Duodenal mucosa (tissue), 2 donors: ENCODE measurements around the gene CDK14.

Experiments
- H3K27ac ChIP-seq: one replicate; pipeline ENCODE4 v1.7.0; 2013; ENCODE audit warnings: low read depth, low read length
- H3K27me3 ChIP-seq, 2 donors: one replicate each; pipeline ENCODE4 v1.7.0; 2013; ENCODE audit warnings: low read length in 2 of 2, control low read depth in 1 of 2; ENCODE audit not compliant: insufficient read depth in 2 of 2, control insufficient read depth in 1 of 2
- H3K36me3 ChIP-seq, 2 donors: one replicate each; pipeline ENCODE4 v1.7.0; 2013; ENCODE audit warnings: low read length in 2 of 2, control low read depth in 1 of 2; ENCODE audit not compliant: insufficient read depth in 2 of 2, control insufficient read depth in 1 of 2
- H3K4me1 ChIP-seq, 2 donors: one replicate each; pipeline ENCODE4 v1.7.0; 2013; ENCODE audit warnings: low read length in 2 of 2, control low read depth in 1 of 2; ENCODE audit not compliant: insufficient read depth in 2 of 2, control insufficient read depth in 1 of 2
- H3K4me3 ChIP-seq, 2 donors: one replicate each; pipeline ENCODE4 v1.7.0; 2013; ENCODE audit warnings: low read length in 2 of 2, low read depth in 1 of 2
- H3K9ac ChIP-seq, 2 donors: one replicate each; pipeline ENCODE4 v1.7.0; 2013; ENCODE audit warnings: low read length in 2 of 2, low read depth in 1 of 2
- H3K9me3 ChIP-seq, 2 donors: one replicate each; pipeline ENCODE4 v1.7.0; 2013; ENCODE audit warnings: low read length in 2 of 2, control low read depth in 1 of 2; ENCODE audit not compliant: control insufficient read depth in 1 of 2

Gene CDK14

DNA sequence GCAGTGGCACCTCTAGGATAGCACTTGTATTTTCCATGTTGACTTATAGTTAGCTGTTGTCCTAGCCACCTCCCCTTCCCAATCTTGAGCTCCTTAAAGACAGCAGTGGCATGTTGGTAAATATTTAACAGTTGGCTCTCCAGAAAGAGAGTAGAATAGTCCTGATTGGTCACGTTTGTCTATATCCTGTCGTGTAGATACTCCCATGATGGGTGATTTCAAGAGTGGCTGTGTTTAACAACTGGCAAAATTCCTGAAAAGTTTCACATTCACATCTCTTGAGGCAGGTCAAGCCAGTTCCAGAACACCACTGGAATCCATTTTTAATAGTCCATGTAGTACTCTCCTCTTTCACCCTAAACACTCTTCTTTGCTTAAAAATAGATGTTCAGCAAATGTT is 599.9 kb downstream of the CDK14 start:
- H3K4me3 ChIP-seq = no peak overlapping the region
- H3K27me3 ChIP-seq = no peaks in the 10 kb centered on the region
- no peaks in the 10 kb centered on the region for H3K4me1 ChIP-seq
- no peaks in the 10 kb centered on the region for H3K9me3 ChIP-seq
- H3K36me3 ChIP-seq = no peaks in the 10 kb centered on the region
- H3K9ac ChIP-seq = no peak overlapping the region
- no peak overlapping the region for H3K27ac ChIP-seq

DNA sequence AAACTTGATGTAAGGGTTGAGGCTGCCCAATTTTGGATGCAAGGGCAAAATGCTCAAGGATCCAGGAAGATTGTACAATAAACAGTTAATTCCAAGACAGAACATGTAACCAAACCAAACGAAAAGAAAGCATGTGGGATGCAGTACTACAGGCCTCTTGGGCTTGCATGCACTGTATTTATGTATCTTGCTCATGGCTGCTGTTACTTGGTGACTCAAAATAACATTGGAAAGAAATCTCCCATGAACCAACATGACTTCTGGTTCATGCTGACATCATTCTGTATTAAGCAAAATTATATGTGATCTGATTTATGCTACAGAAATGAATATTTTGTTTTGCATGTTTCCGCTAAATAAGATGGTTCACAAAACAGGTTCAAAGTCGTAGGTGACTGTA is 602.2 kb downstream of the CDK14 start:
- H3K36me3 ChIP-seq = no peaks in the 10 kb centered on the region
- no peak overlapping the region for H3K27ac ChIP-seq
- H3K9me3 ChIP-seq = no peaks in the 10 kb centered on the region
- no peaks in the 10 kb centered on the region for H3K27me3 ChIP-seq
- no peaks in the 10 kb centered on the region for H3K4me1 ChIP-seq
- H3K4me3 ChIP-seq = no peak overlapping the region
- no peak overlapping the region for H3K9ac ChIP-seq

GRCh38 chr7:91199601-91200000 is 603.5 kb downstream of the CDK14 start:
- no peaks in the 10 kb centered on the region for H3K36me3 ChIP-seq
- no peaks in the 10 kb centered on the region for H3K4me1 ChIP-seq
- H3K9me3 ChIP-seq = no peaks in the 10 kb centered on the region

GRCh38 chr7:91201442-91202113 is 605.5 kb downstream of the CDK14 start:
- Histone ChIP-seq H3K4me1 (no peaks in the 10 kb centered on the region), H3K9me3 (no peaks in the 10 kb centered on the region), H3K27me3 (no peaks in the 10 kb centered on the region), H3K27ac (no peak overlapping the region), H3K36me3 (no peaks in the 10 kb centered on the region), H3K9ac (no peak overlapping the region), H3K4me3 (no peak overlapping the region)

More at GRCh38 chr7:91199601-91200000, 603.5 kb downstream of the CDK14 start:
- H3K4me3 ChIP-seq = no peak overlapping the region
- H3K9ac ChIP-seq = no peak overlapping the region
- no peak overlapping the region for H3K27ac ChIP-seq
- H3K27me3 ChIP-seq = no peaks in the 10 kb centered on the region

DNA sequence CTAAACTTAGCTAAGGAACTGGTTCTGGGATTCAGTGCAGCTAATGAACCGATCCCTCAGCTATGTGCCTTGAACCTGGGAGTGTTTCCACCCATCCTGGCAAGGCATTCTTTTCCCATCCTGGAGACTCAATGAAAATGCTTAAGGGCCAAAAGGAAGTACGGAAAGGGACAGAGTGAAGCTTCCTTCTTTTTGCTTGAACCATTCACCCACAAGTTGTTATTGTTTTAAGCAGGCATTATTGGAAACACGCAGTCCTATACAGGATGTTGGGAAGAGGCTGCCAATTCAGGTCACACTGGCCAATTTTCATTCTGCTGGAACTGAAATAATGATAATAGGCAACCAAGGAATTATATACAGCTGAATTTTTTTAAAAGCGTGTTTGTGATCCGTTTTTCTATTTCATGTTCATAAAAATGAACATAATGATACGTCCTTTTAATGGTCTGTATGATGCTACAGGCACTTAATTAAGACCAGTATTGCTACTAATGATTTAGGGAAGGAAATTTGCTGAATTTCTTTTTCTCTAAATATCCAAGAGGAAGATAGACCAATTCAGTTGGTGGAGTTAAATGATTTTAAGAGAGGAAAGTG is 610.3 kb downstream of the CDK14 start:
- H3K4me1 ChIP-seq = no peaks in the 10 kb centered on the region
- no peaks in the 10 kb centered on the region for H3K27me3 ChIP-seq
- no peak overlapping the region for H3K4me3 ChIP-seq
- no peak overlapping the region for H3K9ac ChIP-seq
- no peak overlapping the region for H3K27ac ChIP-seq
- H3K9me3 ChIP-seq = no peaks in the 10 kb centered on the region
- no peaks in the 10 kb centered on the region for H3K36me3 ChIP-seq

DNA sequence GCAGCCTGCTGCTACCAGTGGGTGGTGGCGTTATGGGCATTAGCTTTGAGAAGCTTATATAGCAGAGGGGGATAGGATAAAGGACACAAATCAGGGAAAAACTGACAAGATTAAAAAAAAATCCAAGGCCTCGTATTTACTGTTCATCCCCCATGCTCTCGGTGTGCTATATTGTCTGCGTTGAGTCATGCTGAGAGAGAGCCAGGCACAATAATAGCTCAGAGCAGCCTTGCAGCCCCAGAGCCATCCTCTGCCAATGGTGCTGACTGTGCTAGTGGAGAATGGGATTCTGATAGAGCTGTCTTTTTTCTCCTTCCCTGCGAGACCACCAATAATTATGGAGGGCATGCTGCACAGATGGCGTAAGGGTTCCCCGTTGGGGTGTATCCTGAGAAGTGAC is 616.5 kb downstream of the CDK14 start:
- Histone ChIP-seq H3K9ac (no peak overlapping the region), H3K9me3 (no peaks in the 10 kb centered on the region), H3K27me3 (no peaks in the 10 kb centered on the region), H3K4me1 (no peaks in the 10 kb centered on the region), H3K4me3 (no peak overlapping the region), H3K36me3 (no peaks in the 10 kb centered on the region), H3K27ac (no peak overlapping the region)

- no peak overlapping the region for H3K9ac ChIP-seq
- no peaks in the 10 kb centered on the region for H3K27me3 ChIP-seq
- no peaks in the 10 kb centered on the region for H3K9me3 ChIP-seq
Observed at GRCh38 chr7:91226411-91226810, 630.3 kb downstream of the CDK14 start.

DNA sequence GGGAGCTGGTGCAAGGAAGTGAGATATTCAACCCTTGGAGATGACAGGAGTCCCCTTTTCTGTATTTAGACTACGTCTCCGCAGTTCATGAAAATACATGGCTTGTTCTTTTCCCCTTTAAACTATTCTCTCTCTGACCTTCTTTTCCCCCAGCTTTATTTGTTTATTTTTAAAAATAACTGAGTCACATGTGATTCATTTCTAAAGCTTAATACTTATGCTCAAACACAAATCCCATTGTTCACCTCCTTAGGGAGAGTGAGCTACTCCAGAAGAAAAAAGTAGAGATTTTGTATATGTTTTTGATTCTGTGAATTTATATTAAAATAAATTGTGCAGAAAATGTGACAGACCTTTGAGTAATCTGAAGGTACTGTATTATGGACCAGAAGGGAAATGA is 632.2 kb downstream of the CDK14 start:
- H3K9ac ChIP-seq = no peak overlapping the region
- no peak overlapping the region for H3K27ac ChIP-seq
- H3K4me3 ChIP-seq = no peak overlapping the region
- H3K4me1 ChIP-seq = no peaks in the 10 kb centered on the region
- H3K27me3 ChIP-seq = no peaks in the 10 kb centered on the region
- no peaks in the 10 kb centered on the region for H3K9me3 ChIP-seq
- H3K36me3 ChIP-seq = no peaks in the 10 kb centered on the region

More at GRCh38 chr7:91226411-91226810, 630.3 kb downstream of the CDK14 start:
- Histone ChIP-seq H3K36me3 (no peaks in the 10 kb centered on the region), H3K27ac (no peak overlapping the region), H3K4me3 (no peak overlapping the region), H3K4me1 (no peaks in the 10 kb centered on the region)

- no peak overlapping the region for H3K9ac ChIP-seq
- H3K27ac ChIP-seq = no peak overlapping the region
- no peaks in the 10 kb centered on the region for H3K27me3 ChIP-seq
- no peaks in the 10 kb centered on the region for H3K4me1 ChIP-seq
- H3K4me3 ChIP-seq = no peak overlapping the region
- no peaks in the 10 kb centered on the region for H3K9me3 ChIP-seq
- H3K36me3 ChIP-seq = no peaks in the 10 kb centered on the region
Observed at GRCh38 chr7:91228927-91229558, 632.9 kb downstream of the CDK14 start.

- no peak overlapping the region for H3K9ac ChIP-seq
- H3K36me3 ChIP-seq = no peaks in the 10 kb centered on the region
- H3K4me1 ChIP-seq = no peaks in the 10 kb centered on the region
- H3K27ac ChIP-seq = no peak overlapping the region
- no peaks in the 10 kb centered on the region for H3K27me3 ChIP-seq
- H3K4me3 ChIP-seq = no peak overlapping the region
- no peaks in the 10 kb centered on the region for H3K9me3 ChIP-seq
Observed at GRCh38 chr7:91230100-91230499, 634.0 kb downstream of the CDK14 start.
